ENCODE measurements around the gene PPME1. TPM values are rescaled to one million over a fixed set of nuclear protein-coding genes. Genes with fewer than 3 reads are reported as not detected.

PPME1 gene
- total RNA-seq, 1 donor from 2014 or later: 12.6 TPM

- no peak for TF ChIP-seq CTCF (IDR thresholded peaks at IDR 0.05; ENCODE audit: insufficient read depth, low read length, severe bottlenecking)
- no peak for FAIRE-seq
- DNase-seq (ENCODE audit: low read depth): no peak
- no peak overlapping the region for H3K4me3 ChIP-seq (ENCODE audit: low read depth, low read length)
- no peaks in the 10 kb centered on the region for H3K36me3 ChIP-seq (ENCODE audit: control insufficient read depth, insufficient read depth, low read length)
- no peaks in the 10 kb centered on the region for H3K27me3 ChIP-seq (ENCODE audit: control insufficient read depth, insufficient read depth, low read length)
Measured at GRCh38 chr11:74154620-74155281, 16.3 kb upstream of the PPME1 start.

- DNase-seq (ENCODE audit: low read depth) (peak; percentile 86), FAIRE-seq (no peak)
- Histone ChIP-seq H3K4me3 (ENCODE audit: low read depth, low read length) (no peak overlapping the region), H3K36me3 (ENCODE audit: control insufficient read depth, insufficient read depth, low read length) (no peaks in the 10 kb centered on the region), H3K27me3 (ENCODE audit: control insufficient read depth, insufficient read depth, low read length) (no peaks in the 10 kb centered on the region)
- TF ChIP-seq CTCF (IDR thresholded peaks at IDR 0.05; ENCODE audit: insufficient read depth, low read length, severe bottlenecking): no peak
Measured at GRCh38 chr11:74157169-74157568, 13.9 kb upstream of the PPME1 start.

GRCh38 chr11:74159642-74160041, 11.4 kb upstream of the PPME1 start:
- H3K4me3 ChIP-seq (ENCODE audit: low read depth, low read length): no peak overlapping the region
- DNase-seq (ENCODE audit: low read depth) (no peak), FAIRE-seq (no peak)
- H3K36me3 ChIP-seq (ENCODE audit: control insufficient read depth, insufficient read depth, low read length): no peaks in the 10 kb centered on the region
- no peaks in the 10 kb centered on the region for H3K27me3 ChIP-seq (ENCODE audit: control insufficient read depth, insufficient read depth, low read length)
- no peak for TF ChIP-seq CTCF (IDR thresholded peaks at IDR 0.05; ENCODE audit: insufficient read depth, low read length, severe bottlenecking)

- no peak for FAIRE-seq
- DNase-seq (ENCODE audit: low read depth): no peak
- Histone ChIP-seq H3K36me3 (ENCODE audit: control insufficient read depth, insufficient read depth, low read length) (no peaks in the 10 kb centered on the region), H3K4me3 (ENCODE audit: low read depth, low read length) (no peak overlapping the region), H3K27me3 (ENCODE audit: control insufficient read depth, insufficient read depth, low read length) (no peaks in the 10 kb centered on the region)
- TF ChIP-seq CTCF (IDR thresholded peaks at IDR 0.05; ENCODE audit: insufficient read depth, low read length, severe bottlenecking): no peak
Measured at GRCh38 chr11:74162681-74163467, 8.2 kb upstream of the PPME1 start.

- FAIRE-seq: no peak
- H3K4me3 ChIP-seq (ENCODE audit: low read depth, low read length): no peak overlapping the region
Measured at GRCh38 chr11:74168838-74169237, 2.3 kb upstream of the PPME1 start.

More at GRCh38 chr11:74168838-74169237, 2.3 kb upstream of the PPME1 start:
- Histone ChIP-seq H3K27me3 (ENCODE audit: control insufficient read depth, insufficient read depth, low read length) (no peaks in the 10 kb centered on the region), H3K36me3 (ENCODE audit: control insufficient read depth, insufficient read depth, low read length) (peaks cover 2% of the 10 kb centered on the region)
- no peak for DNase-seq (ENCODE audit: low read depth)
- no peak for TF ChIP-seq CTCF (IDR thresholded peaks at IDR 0.05; ENCODE audit: insufficient read depth, low read length, severe bottlenecking)

Data from bronchial epithelial cell (primary cell).